ENCODE results near the gene KIAA2012.

The KIAA2012 gene

GRCh38 chr2:202072737-202073401, at the start of gene KIAA2012:
TSS of gene KIAA2012 (plus strand) at chr2:202073255. CDS start at chr2:202073628, 373 bp downstream.
- TF ChIP-seq, protein P1, sequence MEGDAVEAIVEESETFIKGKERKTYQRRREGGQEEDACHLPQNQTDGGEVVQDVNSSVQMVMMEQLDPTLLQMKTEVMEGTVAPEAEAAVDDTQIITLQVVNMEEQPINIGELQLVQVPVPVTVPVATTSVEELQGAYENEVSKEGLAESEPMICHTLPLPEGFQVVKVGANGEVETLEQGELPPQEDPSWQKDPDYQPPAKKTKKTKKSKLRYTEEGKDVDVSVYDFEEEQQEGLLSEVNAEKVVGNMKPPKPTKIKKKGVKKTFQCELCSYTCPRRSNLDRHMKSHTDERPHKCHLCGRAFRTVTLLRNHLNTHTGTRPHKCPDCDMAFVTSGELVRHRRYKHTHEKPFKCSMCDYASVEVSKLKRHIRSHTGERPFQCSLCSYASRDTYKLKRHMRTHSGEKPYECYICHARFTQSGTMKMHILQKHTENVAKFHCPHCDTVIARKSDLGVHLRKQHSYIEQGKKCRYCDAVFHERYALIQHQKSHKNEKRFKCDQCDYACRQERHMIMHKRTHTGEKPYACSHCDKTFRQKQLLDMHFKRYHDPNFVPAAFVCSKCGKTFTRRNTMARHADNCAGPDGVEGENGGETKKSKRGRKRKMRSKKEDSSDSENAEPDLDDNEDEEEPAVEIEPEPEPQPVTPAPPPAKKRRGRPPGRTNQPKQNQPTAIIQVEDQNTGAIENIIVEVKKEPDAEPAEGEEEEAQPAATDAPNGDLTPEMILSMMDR (IDR thresholded peaks at IDR 0.05; ENCODE audit: extremely low read depth, insufficient read depth, missing control alignments) = no peak
- in situ Hi-C loops (cut with MboI; ENCODE audit: low pct_unique_long_range_greater_than_20kb, low sequenced_read_pairs, unreplicated experiment) = no loop called here
- DNase-seq (ENCODE audit: low spot score) = no peak

- no peak for DNase-seq (ENCODE audit: low spot score)
Measured at GRCh38 chr2:202023904-202024266, 49.2 kb upstream of the KIAA2012 start.

DNA sequence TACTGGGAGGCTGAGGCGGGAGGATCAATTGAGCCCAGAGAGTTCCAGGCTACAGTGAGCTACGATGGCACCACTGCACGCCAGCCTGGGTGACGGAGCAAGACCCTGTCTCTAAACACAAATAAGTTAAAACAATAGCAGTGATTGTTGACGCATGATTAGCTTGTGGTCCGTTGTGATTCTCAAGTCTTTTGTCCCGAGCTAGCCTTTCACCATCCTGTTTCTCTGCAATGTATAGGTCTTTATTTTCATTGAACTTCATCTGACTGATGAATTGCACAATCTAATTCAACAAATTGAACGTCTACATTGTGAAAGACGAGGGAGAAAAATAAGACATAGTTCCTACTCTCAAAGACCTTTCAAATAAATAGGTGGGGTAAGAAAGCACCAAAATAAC, 48.2 kb upstream of the KIAA2012 start:
- no peak for DNase-seq (ENCODE audit: low spot score)
- TF ChIP-seq, protein P1 (IDR thresholded peaks at IDR 0.05; ENCODE audit: extremely low read depth, insufficient read depth, missing control alignments) = no peak
- in situ Hi-C loops (cut with MboI; ENCODE audit: low pct_unique_long_range_greater_than_20kb, low sequenced_read_pairs, unreplicated experiment) = no loop called here

More at GRCh38 chr2:202023904-202024266, 49.2 kb upstream of the KIAA2012 start:
- in situ Hi-C loops (cut with MboI; ENCODE audit: low pct_unique_long_range_greater_than_20kb, low sequenced_read_pairs, unreplicated experiment) = no loop called here
- TF ChIP-seq, protein P1 (IDR thresholded peaks at IDR 0.05; ENCODE audit: extremely low read depth, insufficient read depth, missing control alignments) = no peak

GRCh38 chr2:202025816-202026215, 47.2 kb upstream of the KIAA2012 start:
- in situ Hi-C loops (cut with MboI; ENCODE audit: low pct_unique_long_range_greater_than_20kb, low sequenced_read_pairs, unreplicated experiment) = no loop called here
- no peak for DNase-seq (ENCODE audit: low spot score)
- TF ChIP-seq, protein P1 (IDR thresholded peaks at IDR 0.05; ENCODE audit: extremely low read depth, insufficient read depth, missing control alignments) = no peak

GRCh38 chr2:202026507-202026906, 46.5 kb upstream of the KIAA2012 start:
- no peak for DNase-seq (ENCODE audit: low spot score)
- in situ Hi-C loops (cut with MboI; ENCODE audit: low pct_unique_long_range_greater_than_20kb, low sequenced_read_pairs, unreplicated experiment) = no loop called here
- TF ChIP-seq, protein P1 (IDR thresholded peaks at IDR 0.05; ENCODE audit: extremely low read depth, insufficient read depth, missing control alignments) = no peak

DNA sequence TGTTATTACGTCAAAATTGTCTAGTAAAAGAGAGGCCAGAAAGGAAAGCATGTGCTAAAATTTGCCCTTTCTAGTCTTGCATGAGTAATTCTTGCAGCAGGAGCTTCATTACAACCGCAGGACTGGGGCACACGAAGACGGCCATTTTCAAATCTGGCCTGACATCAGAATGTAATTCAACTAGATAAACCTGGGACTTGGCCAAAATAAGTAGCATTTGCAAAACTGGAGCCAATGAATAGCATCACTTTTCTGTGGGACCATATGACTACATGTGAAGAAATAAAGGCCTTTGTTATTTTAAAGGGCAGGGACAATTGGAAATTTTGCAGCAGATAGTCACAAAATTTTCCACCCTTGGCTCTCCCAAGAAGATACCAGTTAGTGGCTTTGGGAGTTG, 42.4 kb upstream of the KIAA2012 start:
- TF ChIP-seq, protein P1 (IDR thresholded peaks at IDR 0.05; ENCODE audit: extremely low read depth, insufficient read depth, missing control alignments) = no peak
- no peak for DNase-seq (ENCODE audit: low spot score)
- in situ Hi-C loops (cut with MboI; ENCODE audit: low pct_unique_long_range_greater_than_20kb, low sequenced_read_pairs, unreplicated experiment) = no loop called here
